H9 (cell line): Measurements from ENCODE around the gene EGFR. TPM values are rescaled to one million over a fixed set of nuclear protein-coding genes. Genes with fewer than 3 reads are reported as not detected.

ENCODE experiments used
- DNase-seq: peaks from one replicate; pipeline ENCODE4 v3.0.0-alpha.2; 2017
- H2AFZ ChIP-seq: one replicate; pipeline ENCODE4 v1.6.1; 2013; ENCODE audit warnings: mild to moderate bottlenecking, low read length, control low read depth, moderate library complexity
- H2AK5ac ChIP-seq: 2 replicates; pipeline ENCODE4 v1.6.1; 2013; ENCODE audit warnings: low read length, control low read depth, mixed read lengths; ENCODE audit not compliant: insufficient read length
- H2BK120ac ChIP-seq: one replicate; pipeline ENCODE4 v1.6.1; 2013; ENCODE audit warnings: low read depth, mild to moderate bottlenecking, low read length, control low read depth, inconsistent platforms; ENCODE audit not compliant: poor library complexity, severe bottlenecking
- H2BK12ac ChIP-seq: 2 replicates; pipeline ENCODE4 v1.6.1; 2013; ENCODE audit warnings: low read length, control low read depth, mixed read lengths, low read depth; ENCODE audit not compliant: insufficient read length
- H2BK15ac ChIP-seq: 2 replicates; pipeline ENCODE4 v1.6.1; 2013; ENCODE audit warnings: low read depth, low read length, control low read depth
- H2BK20ac ChIP-seq: one replicate; pipeline ENCODE4 v1.6.1; 2013; ENCODE audit warnings: low read depth, mild to moderate bottlenecking, low read length, control low read depth, inconsistent platforms; ENCODE audit not compliant: poor library complexity, severe bottlenecking
- H2BK5ac ChIP-seq: 2 replicates; pipeline ENCODE4 v1.6.1; 2013; ENCODE audit warnings: low read length, control low read depth, mixed read lengths; ENCODE audit not compliant: insufficient read length
- H3K14ac ChIP-seq: 2 replicates; pipeline ENCODE4 v1.6.1; 2013; ENCODE audit warnings: low read length, control low read depth; ENCODE audit not compliant: insufficient read depth
- H3K18ac ChIP-seq: 2 replicates; pipeline ENCODE4 v1.6.1; 2013; ENCODE audit warnings: low read depth, mild to moderate bottlenecking, mixed read lengths, low read length, control low read depth; ENCODE audit not compliant: insufficient read length
- H3K23ac ChIP-seq: 2 replicates; pipeline ENCODE4 v1.6.1; 2013; ENCODE audit warnings: low read length, control low read depth, mixed read lengths, low read depth; ENCODE audit not compliant: insufficient read length
- H3K23me2 ChIP-seq: 2 replicates; pipeline ENCODE4 v1.6.1; 2013; ENCODE audit warnings: low read depth, mild to moderate bottlenecking, mixed read lengths, low read length, control low read depth; ENCODE audit not compliant: insufficient read length, poor library complexity, severe bottlenecking
- H3K27ac ChIP-seq: 2 replicates; pipeline ENCODE4 v1.5.1; 2013; ENCODE audit warnings: low read length, control low read depth, mixed read lengths, low read depth; ENCODE audit not compliant: insufficient read length
- H3K27me3 ChIP-seq: 2 replicates; pipeline ENCODE4 v1.6.1; 2013; ENCODE audit warnings: low read length, control low read depth, inconsistent platforms; ENCODE audit not compliant: insufficient read depth
- H3K4ac ChIP-seq: 2 replicates; pipeline ENCODE4 v1.6.1; 2013; ENCODE audit warnings: low read depth, mild to moderate bottlenecking, control low read depth, inconsistent platforms, low read length, moderate library complexity
- H3K4me1 ChIP-seq: 2 replicates; pipeline ENCODE4 v1.6.1; 2013; ENCODE audit warnings: low read length, control low read depth, inconsistent platforms; ENCODE audit not compliant: insufficient read depth
- H3K4me2 ChIP-seq: 2 replicates; pipeline ENCODE4 v1.6.1; 2013; ENCODE audit warnings: low read length, control low read depth, mixed read lengths; ENCODE audit not compliant: insufficient read length, insufficient read depth
- H3K56ac ChIP-seq: 2 replicates; pipeline ENCODE4 v1.6.1; 2013; ENCODE audit warnings: low read depth, mild to moderate bottlenecking, mixed read lengths, low read length, control low read depth; ENCODE audit not compliant: insufficient read length
- H3K79me1 ChIP-seq: 2 replicates; pipeline ENCODE4 v1.6.1; 2013; ENCODE audit warnings: low read depth, mild to moderate bottlenecking, moderate library complexity, low read length, control low read depth, inconsistent platforms; ENCODE audit not compliant: insufficient read depth, poor library complexity, severe bottlenecking
- H3K79me2 ChIP-seq: 2 replicates; pipeline ENCODE4 v1.6.1; 2013; ENCODE audit warnings: low read length, control low read depth, inconsistent platforms; ENCODE audit not compliant: insufficient read depth
- H3K9ac ChIP-seq: 2 replicates; pipeline ENCODE4 v1.6.1; 2013; ENCODE audit warnings: low read length, control low read depth, mixed read lengths; ENCODE audit not compliant: insufficient read length; ENCODE audit errors: extremely low read depth
- H3K9me3 ChIP-seq: one replicate; pipeline ENCODE4 v1.6.1; 2013; ENCODE audit warnings: low read depth, low read length, inconsistent platforms; ENCODE audit not compliant: control insufficient read depth
- H3T11ph ChIP-seq: one replicate; pipeline ENCODE4 v1.6.1; 2013; ENCODE audit warnings: mild to moderate bottlenecking, low read length, control low read depth, inconsistent platforms
- H4K20me1 ChIP-seq: one replicate; pipeline ENCODE4 v1.6.1; 2013; ENCODE audit not compliant: control insufficient read depth, insufficient read length, insufficient read depth
- H4K5ac ChIP-seq: 2 replicates; pipeline ENCODE4 v1.6.1; 2013; ENCODE audit warnings: low read depth, mild to moderate bottlenecking, mixed read lengths, low read length, control low read depth; ENCODE audit not compliant: insufficient read length
- H4K8ac ChIP-seq: replicated peaks from 2 replicates; pipeline ENCODE4 v1.6.1; 2013; ENCODE audit warnings: low read length, control low read depth, mixed read lengths, low read depth; ENCODE audit not compliant: insufficient read length
- H4K91ac ChIP-seq: 2 replicates; pipeline ENCODE4 v1.6.1; 2013; ENCODE audit warnings: low read depth, mild to moderate bottlenecking, moderate library complexity, mixed read lengths, low read length, control low read depth; ENCODE audit not compliant: insufficient read length
- H3K27ac Mint-ChIP-seq, 3 experiments: 2 replicates in 2 of 3; 3 replicates in 1 of 3; pipeline ENCODE4 v1.8.0; 2020 to 2021; ENCODE audit warnings: mixed read lengths in 3 of 3, mild to moderate bottlenecking in 1 of 3, moderate library complexity in 1 of 3
- H3K27me3 Mint-ChIP-seq: 2 replicates; pipeline ENCODE4 v1.8.0; 2021; ENCODE audit warnings: low read depth, mild to moderate bottlenecking, moderate library complexity, mixed read lengths
- H3K36me3 Mint-ChIP-seq, 3 experiments: 2 replicates in 2 of 3; 3 replicates in 1 of 3; pipeline ENCODE4 v1.8.0; 2020 to 2021; ENCODE audit warnings: low read depth in 3 of 3, mixed read lengths in 3 of 3; ENCODE audit not compliant: insufficient read depth in 1 of 3
- H3K4me1 Mint-ChIP-seq, 2 experiments: 2 replicates each; pipeline ENCODE4 v1.8.0; 2020; ENCODE audit warnings: mixed read lengths in 2 of 2
- H3K4me3 Mint-ChIP-seq, 2 experiments: 2 replicates in 1 of 2; 3 replicates in 1 of 2; pipeline ENCODE4 v1.8.0; 2020 to 2021; ENCODE audit warnings: mild to moderate bottlenecking in 2 of 2, mixed read lengths in 2 of 2, moderate library complexity in 1 of 2
- H3K9me3 Mint-ChIP-seq, 2 experiments: 2 replicates in 1 of 2; 3 replicates in 1 of 2; pipeline ENCODE4 v1.8.0; 2020; ENCODE audit warnings: mild to moderate bottlenecking in 2 of 2, mixed read lengths in 2 of 2, moderate library complexity in 1 of 2
- CTCF ChIP-seq: fragments of 200-600 bp; sonication (generic); conservative IDR thresholded peaks from 3 replicates; pipeline ENCODE4 v1.8.0; 2021; ENCODE audit warnings: antibody characterized with exemption, mild to moderate bottlenecking
- WGBS: extraction: QIAGEN DNeasy Blood & Tissue Kit; methylation state at CpG from one replicate; pipeline ENCODE4 v1.1.7; 2013; ENCODE audit warnings: missing lambda C conversion rate, low lambda C conversion rate, mixed read lengths; ENCODE audit not compliant: insufficient read length; ENCODE audit errors: extremely low coverage; 5-methylcytosine and 5-hydroxymethylcytosine counted together
- total RNA-seq: library from RNA; stranded (reverse); gene quantifications from 2 replicates; pipeline ENCODE4 v1.2.1, GENCODE V29; 2021

The EGFR gene
- total RNA-seq, 1 experiment from 2014 or later = 3.3 TPM

- H3K9me3 Mint-ChIP-seq = no peaks in the 10 kb centered on the region
- no peak for DNase-seq
- H3K4ac ChIP-seq = no peak overlapping the region
- H3K9ac ChIP-seq = no peak overlapping the region
- no peaks in the 10 kb centered on the region for H3K27me3 ChIP-seq
- no peak overlapping the region for H2BK5ac ChIP-seq
- no peaks in the 10 kb centered on the region for H3K79me2 ChIP-seq
- H3K79me1 ChIP-seq = no peaks in the 10 kb centered on the region
- H3K27ac Mint-ChIP-seq = no peak overlapping the region
- no peak overlapping the region for H3K4me3 Mint-ChIP-seq
- no peak overlapping the region for H3T11ph ChIP-seq
- H4K8ac ChIP-seq = no peak overlapping the region
- no peaks in the 10 kb centered on the region for H3K23me2 ChIP-seq
- no peak overlapping the region for H3K27ac ChIP-seq
- no peak overlapping the region for H4K5ac ChIP-seq
- H3K9me3 ChIP-seq = no peaks in the 10 kb centered on the region
- H2BK120ac ChIP-seq = no peak overlapping the region
- no peak overlapping the region for H4K91ac ChIP-seq
- H3K18ac ChIP-seq = no peak overlapping the region
- H2BK20ac ChIP-seq = no peak overlapping the region
- no peak overlapping the region for H3K14ac ChIP-seq
- WGBS = no CpG with 5 or more reads among the region's 4 CpGs
- H3K4me1 Mint-ChIP-seq = peaks cover 10 to 11% of the 10 kb centered on the region in 2 experiments
- no peak overlapping the region for H3K23ac ChIP-seq
- TF ChIP-seq CTCF = no peak
- H3K27me3 Mint-ChIP-seq = no peaks in the 10 kb centered on the region; the same call in 1 of the 2 replicates
- H2BK15ac ChIP-seq = no peak overlapping the region
- no peaks in the 10 kb centered on the region for H3K4me1 ChIP-seq
- no peaks in the 10 kb centered on the region; a peak in 1 of 7 replicates for H3K36me3 Mint-ChIP-seq
- H2AFZ ChIP-seq = no peak overlapping the region
- no peak overlapping the region for H3K4me2 ChIP-seq
- H4K20me1 ChIP-seq = no peaks in the 10 kb centered on the region
- no peak overlapping the region for H3K56ac ChIP-seq
- no peak overlapping the region for H2BK12ac ChIP-seq
- no peak overlapping the region for H2AK5ac ChIP-seq
Measured at GRCh38 chr7:55209366-55209765, 190.5 kb downstream of the EGFR start.
